ENCODE measurements around the gene HS3ST3A1. TPM values are rescaled to one million over a fixed set of nuclear protein-coding genes. Genes with fewer than 3 reads are reported as not detected.
A peak's percentile ranks its signal among the peaks of the same experiment; 100 is the strongest.

HS3ST3A1 gene
- total and polyA plus RNA-seq, 2 of the 4 experiments (the other 2 are of a cell fraction) = 8.8 to 9.0 TPM

- Histone ChIP-seq H2AFZ (replicated peaks; ENCODE audit: low read length, poor library complexity) (no peak overlapping the region), H3K4me2 (ENCODE audit: low read depth, low read length) (peak overlapping the region; percentile 18; the same call in 1 of the 2 replicates), H3K14ac (replicated peaks; ENCODE audit: low read depth, low read length) (peak overlapping the region; percentile 5; the same call in 1 of the 2 replicates), H4K8ac (ENCODE audit: low read depth in 2 of 2, low read length in 2 of 2) (peak overlapping the region in 1 of 2 experiments; percentile 16; a peak in 1 of 4 replicates), H2BK15ac (ENCODE audit: low read depth, low read length) (no peak overlapping the region), H3K36me3 (ENCODE audit: control insufficient read depth, insufficient read depth, low read length) (no peaks in the 10 kb centered on the region; the same call in 1 of the 2 replicates), H3K79me1 (ENCODE audit: low read depth in 1 of 2, low read length in 2 of 2) (peaks cover 31 to 66% of the 10 kb centered on the region in 2 experiments), H2AK5ac (ENCODE audit: low read depth, low read length) (no peak overlapping the region), H2BK20ac (ENCODE audit: low read depth, low read length) (no peak overlapping the region), H2BK5ac (ENCODE audit: low read depth, low read length, poor library complexity, severe bottlenecking) (peak overlapping the region; percentile 7), H3K4me3 (ENCODE audit: insufficient read depth, low read depth, low read length) (no peak overlapping the region), H3K27ac (ENCODE audit: insufficient read depth, low read length) (no peak overlapping the region), H4K5ac (ENCODE audit: low read depth, low read length) (peak overlapping the region; percentile 41; the same call in 1 of the 2 replicates), H3K9ac (ENCODE audit: low read depth, low read length) (peak overlapping the region; percentile 40; the same call in 1 of the 2 replicates), H4K20me1 (ENCODE audit: insufficient read depth, low read length) (no peaks in the 10 kb centered on the region), H3K18ac (ENCODE audit: low read depth, low read length) (peak overlapping the region; percentile 10; the same call in 1 of the 2 replicates), H3K27me3 (ENCODE audit: control insufficient read depth, insufficient read depth, low read length) (no peaks in the 10 kb centered on the region), H3K4ac (ENCODE audit: low read depth, low read length) (peak overlapping the region; percentile 26), H2AK9ac (replicated peaks; ENCODE audit: low read depth, low read length, poor library complexity) (no peak overlapping the region), H2BK120ac (ENCODE audit: low read depth, low read length) (0 out of 2 replicates have a peak overlapping the region, but pooled peaks have one; percentile 23), H3K9me1 (ENCODE audit: insufficient read depth, low read length) (0 out of 2 replicates have a peak, but pooled peaks cover 10% of the 10 kb centered on the region), H3K4me1 (ENCODE audit: control insufficient read depth, insufficient read depth, low read length) (peaks cover 8% of the 10 kb centered on the region), H3K56ac (ENCODE audit: extremely low read depth, insufficient read depth, low read length) (no peak overlapping the region), H4K91ac (ENCODE audit: insufficient read depth, low read depth, low read length) (no peak overlapping the region), H3K9me3 (ENCODE audit: control insufficient read depth, insufficient read depth, low read length) (no peaks in the 10 kb centered on the region), H3K23ac (ENCODE audit: low read depth, low read length) (no peak overlapping the region)
- ATAC-seq (ENCODE audit: low read depth) (no peak), DNase-seq (no peak)
- ChIA-PET CTCF (interaction anchor here (1.3 kb wide), 1 partner anchor 19 kb away, joined by 3 read pairs; no protein-coding TSS in a partner anchor), POLR2A (ENCODE audit: unreplicated experiment) (no interaction called here)
- no TSS peak for BruUV-seq (replicated peaks)
- intact Hi-C loops (cut with micrococcal nuclease) (no loop called here), in situ Hi-C loops (cut with MboI; ENCODE audit: low sequenced_read_pairs) (no loop called here), dilution Hi-C loops (cut with HindIII; ENCODE audit: low sequenced_read_pairs, unreplicated experiment) (no loop called here)
- TF ChIP-seq ELK1 (IDR thresholded peaks at IDR 0.05; ENCODE audit: borderline replicate concordance, low read depth, low read length) (no peak), CHD1 (IDR thresholded peaks at IDR 0.05; ENCODE audit: low read depth, low read length) (no peak), MXI1 (IDR thresholded peaks at IDR 0.05; ENCODE audit: borderline replicate concordance, low read depth, low read length) (no peak), RCOR1 (IDR thresholded peaks at IDR 0.05; ENCODE audit: insufficient replicate concordance, low read length) (no peak), RFX5 (IDR thresholded peaks at IDR 0.05; ENCODE audit: low read depth, low read length) (no peak), SMC3 (IDR thresholded peaks at IDR 0.05; ENCODE audit: low read depth, low read length) (no peak), MAZ (IDR thresholded peaks at IDR 0.05; ENCODE audit: borderline replicate concordance, low read depth, low read length) (no peak), RAD21 (IDR thresholded peaks at IDR 0.05; ENCODE audit: low read length) (no peak), USF2 (IDR thresholded peaks at IDR 0.05; ENCODE audit: low read depth, low read length) (no peak), FOS (IDR thresholded peaks at IDR 0.05; ENCODE audit: low read depth, low read length) (no peak), MAFK (IDR thresholded peaks at IDR 0.05; ENCODE audit: low read depth, low read length) (no peak), BHLHE40 (IDR thresholded peaks at IDR 0.05; ENCODE audit: low read depth, low read length) (no peak)
- 78% methylated on average over 1 of the region's 2 CpGs; no CpG with 5 or more reads in 1 of the 2 experiments for WGBS, 2 experiments (ENCODE audit: extremely low coverage in 2 of 2, insufficient read length in 1 of 2)
Observed at GRCh38 chr17:13575466-13575865, 26.3 kb downstream of the HS3ST3A1 start.
